H9 (cell line): ENCODE results near the gene MTO1. TPM values are rescaled to one million over a fixed set of nuclear protein-coding genes. Genes with fewer than 3 reads are reported as not detected.

ENCODE experiments used
- DNase-seq: peaks from one replicate; pipeline ENCODE4 v3.0.0-alpha.2; 2017
- H2AFZ ChIP-seq: one replicate; pipeline ENCODE4 v1.6.1; 2013; ENCODE audit warnings: mild to moderate bottlenecking, low read length, control low read depth, moderate library complexity
- H2AK5ac ChIP-seq: 2 replicates; pipeline ENCODE4 v1.6.1; 2013; ENCODE audit warnings: low read length, control low read depth, mixed read lengths; ENCODE audit not compliant: insufficient read length
- H2BK120ac ChIP-seq: one replicate; pipeline ENCODE4 v1.6.1; 2013; ENCODE audit warnings: low read depth, mild to moderate bottlenecking, low read length, control low read depth, inconsistent platforms; ENCODE audit not compliant: poor library complexity, severe bottlenecking
- H2BK12ac ChIP-seq: 2 replicates; pipeline ENCODE4 v1.6.1; 2013; ENCODE audit warnings: low read length, control low read depth, mixed read lengths, low read depth; ENCODE audit not compliant: insufficient read length
- H2BK15ac ChIP-seq: 2 replicates; pipeline ENCODE4 v1.6.1; 2013; ENCODE audit warnings: low read depth, low read length, control low read depth
- H2BK20ac ChIP-seq: one replicate; pipeline ENCODE4 v1.6.1; 2013; ENCODE audit warnings: low read depth, mild to moderate bottlenecking, low read length, control low read depth, inconsistent platforms; ENCODE audit not compliant: poor library complexity, severe bottlenecking
- H2BK5ac ChIP-seq: 2 replicates; pipeline ENCODE4 v1.6.1; 2013; ENCODE audit warnings: low read length, control low read depth, mixed read lengths; ENCODE audit not compliant: insufficient read length
- H3K14ac ChIP-seq: 2 replicates; pipeline ENCODE4 v1.6.1; 2013; ENCODE audit warnings: low read length, control low read depth; ENCODE audit not compliant: insufficient read depth
- H3K18ac ChIP-seq: 2 replicates; pipeline ENCODE4 v1.6.1; 2013; ENCODE audit warnings: low read depth, mild to moderate bottlenecking, mixed read lengths, low read length, control low read depth; ENCODE audit not compliant: insufficient read length
- H3K23ac ChIP-seq: 2 replicates; pipeline ENCODE4 v1.6.1; 2013; ENCODE audit warnings: low read length, control low read depth, mixed read lengths, low read depth; ENCODE audit not compliant: insufficient read length
- H3K23me2 ChIP-seq: 2 replicates; pipeline ENCODE4 v1.6.1; 2013; ENCODE audit warnings: low read depth, mild to moderate bottlenecking, mixed read lengths, low read length, control low read depth; ENCODE audit not compliant: insufficient read length, poor library complexity, severe bottlenecking
- H3K27ac ChIP-seq: 2 replicates; pipeline ENCODE4 v1.5.1; 2013; ENCODE audit warnings: low read length, control low read depth, mixed read lengths, low read depth; ENCODE audit not compliant: insufficient read length
- H3K27me3 ChIP-seq: 2 replicates; pipeline ENCODE4 v1.6.1; 2013; ENCODE audit warnings: low read length, control low read depth, inconsistent platforms; ENCODE audit not compliant: insufficient read depth
- H3K4ac ChIP-seq: 2 replicates; pipeline ENCODE4 v1.6.1; 2013; ENCODE audit warnings: low read depth, mild to moderate bottlenecking, control low read depth, inconsistent platforms, low read length, moderate library complexity
- H3K4me1 ChIP-seq: 2 replicates; pipeline ENCODE4 v1.6.1; 2013; ENCODE audit warnings: low read length, control low read depth, inconsistent platforms; ENCODE audit not compliant: insufficient read depth
- H3K4me2 ChIP-seq: 2 replicates; pipeline ENCODE4 v1.6.1; 2013; ENCODE audit warnings: low read length, control low read depth, mixed read lengths; ENCODE audit not compliant: insufficient read length, insufficient read depth
- H3K56ac ChIP-seq: 2 replicates; pipeline ENCODE4 v1.6.1; 2013; ENCODE audit warnings: low read depth, mild to moderate bottlenecking, mixed read lengths, low read length, control low read depth; ENCODE audit not compliant: insufficient read length
- H3K79me1 ChIP-seq: 2 replicates; pipeline ENCODE4 v1.6.1; 2013; ENCODE audit warnings: low read depth, mild to moderate bottlenecking, moderate library complexity, low read length, control low read depth, inconsistent platforms; ENCODE audit not compliant: insufficient read depth, poor library complexity, severe bottlenecking
- H3K79me2 ChIP-seq: 2 replicates; pipeline ENCODE4 v1.6.1; 2013; ENCODE audit warnings: low read length, control low read depth, inconsistent platforms; ENCODE audit not compliant: insufficient read depth
- H3K9ac ChIP-seq: 2 replicates; pipeline ENCODE4 v1.6.1; 2013; ENCODE audit warnings: low read length, control low read depth, mixed read lengths; ENCODE audit not compliant: insufficient read length; ENCODE audit errors: extremely low read depth
- H3K9me3 ChIP-seq: one replicate; pipeline ENCODE4 v1.6.1; 2013; ENCODE audit warnings: low read depth, low read length, inconsistent platforms; ENCODE audit not compliant: control insufficient read depth
- H3T11ph ChIP-seq: one replicate; pipeline ENCODE4 v1.6.1; 2013; ENCODE audit warnings: mild to moderate bottlenecking, low read length, control low read depth, inconsistent platforms
- H4K20me1 ChIP-seq: one replicate; pipeline ENCODE4 v1.6.1; 2013; ENCODE audit not compliant: control insufficient read depth, insufficient read length, insufficient read depth
- H4K5ac ChIP-seq: 2 replicates; pipeline ENCODE4 v1.6.1; 2013; ENCODE audit warnings: low read depth, mild to moderate bottlenecking, mixed read lengths, low read length, control low read depth; ENCODE audit not compliant: insufficient read length
- H4K8ac ChIP-seq: replicated peaks from 2 replicates; pipeline ENCODE4 v1.6.1; 2013; ENCODE audit warnings: low read length, control low read depth, mixed read lengths, low read depth; ENCODE audit not compliant: insufficient read length
- H4K91ac ChIP-seq: 2 replicates; pipeline ENCODE4 v1.6.1; 2013; ENCODE audit warnings: low read depth, mild to moderate bottlenecking, moderate library complexity, mixed read lengths, low read length, control low read depth; ENCODE audit not compliant: insufficient read length
- H3K27ac Mint-ChIP-seq, 3 experiments: 2 replicates in 2 of 3; 3 replicates in 1 of 3; pipeline ENCODE4 v1.8.0; 2020 to 2021; ENCODE audit warnings: mixed read lengths in 3 of 3, mild to moderate bottlenecking in 1 of 3, moderate library complexity in 1 of 3
- H3K27me3 Mint-ChIP-seq: 2 replicates; pipeline ENCODE4 v1.8.0; 2021; ENCODE audit warnings: low read depth, mild to moderate bottlenecking, moderate library complexity, mixed read lengths
- H3K36me3 Mint-ChIP-seq, 3 experiments: 2 replicates in 2 of 3; 3 replicates in 1 of 3; pipeline ENCODE4 v1.8.0; 2020 to 2021; ENCODE audit warnings: low read depth in 3 of 3, mixed read lengths in 3 of 3; ENCODE audit not compliant: insufficient read depth in 1 of 3
- H3K4me1 Mint-ChIP-seq, 2 experiments: 2 replicates each; pipeline ENCODE4 v1.8.0; 2020; ENCODE audit warnings: mixed read lengths in 2 of 2
- H3K4me3 Mint-ChIP-seq, 2 experiments: 2 replicates in 1 of 2; 3 replicates in 1 of 2; pipeline ENCODE4 v1.8.0; 2020 to 2021; ENCODE audit warnings: mild to moderate bottlenecking in 2 of 2, mixed read lengths in 2 of 2, moderate library complexity in 1 of 2
- H3K9me3 Mint-ChIP-seq, 2 experiments: 2 replicates in 1 of 2; 3 replicates in 1 of 2; pipeline ENCODE4 v1.8.0; 2020; ENCODE audit warnings: mild to moderate bottlenecking in 2 of 2, mixed read lengths in 2 of 2, moderate library complexity in 1 of 2
- WGBS: extraction: QIAGEN DNeasy Blood & Tissue Kit; methylation state at CpG from one replicate; pipeline ENCODE4 v1.1.7; 2013; ENCODE audit warnings: missing lambda C conversion rate, low lambda C conversion rate, mixed read lengths; ENCODE audit not compliant: insufficient read length; ENCODE audit errors: extremely low coverage; 5-methylcytosine and 5-hydroxymethylcytosine counted together
- total RNA-seq: library from RNA; stranded (reverse); gene quantifications from 2 replicates; pipeline ENCODE4 v1.2.1, GENCODE V29; 2021
- TF ChIP-seq, protein P1 (sequence below): fragments of 200-600 bp; sonication (generic); conservative IDR thresholded peaks from 3 replicates; pipeline ENCODE4 v1.8.0; 2021; ENCODE audit warnings: antibody characterized with exemption, mild to moderate bottlenecking

The MTO1 gene
- total RNA-seq, 1 experiment from 2014 or later: 27.8 TPM

DNA sequence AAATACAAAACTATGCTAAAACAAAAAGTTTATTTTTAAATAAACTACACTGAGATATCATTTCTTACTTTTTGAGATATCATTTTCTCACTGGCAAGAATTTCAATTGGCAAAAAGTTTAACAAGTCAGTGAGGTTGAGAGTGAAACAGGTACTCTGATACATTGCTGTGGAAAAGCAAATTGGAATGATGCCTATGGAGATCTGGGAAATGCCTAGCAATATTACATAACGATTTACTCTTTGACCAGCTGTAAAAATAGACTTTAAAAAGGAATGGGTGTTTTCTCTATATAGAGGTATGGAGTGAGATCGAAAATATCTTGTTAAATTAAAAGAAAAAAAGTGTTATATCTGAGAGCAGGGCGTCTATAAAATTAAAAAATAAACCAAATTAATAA, 26.3 kb upstream of the MTO1 start:
- Histone ChIP-seq H2AK5ac (no peak overlapping the region), H3T11ph (no peak overlapping the region), H3K27ac (no peak overlapping the region), H3K9ac (no peak overlapping the region), H2BK15ac (no peak overlapping the region), H2BK20ac (no peak overlapping the region), H2AFZ (no peak overlapping the region), H3K23me2 (no peaks in the 10 kb centered on the region), H4K91ac (no peak overlapping the region), H2BK120ac (no peak overlapping the region), H4K20me1 (no peaks in the 10 kb centered on the region), H4K8ac (no peak overlapping the region), H3K79me2 (no peaks in the 10 kb centered on the region), H3K14ac (no peak overlapping the region), H2BK5ac (no peak overlapping the region), H3K23ac (no peak overlapping the region), H3K18ac (no peak overlapping the region), H2BK12ac (no peak overlapping the region), H3K27me3 (no peaks in the 10 kb centered on the region), H3K4me1 (no peaks in the 10 kb centered on the region), H3K4me2 (no peak overlapping the region), H3K79me1 (no peaks in the 10 kb centered on the region), H3K4ac (no peak overlapping the region), H3K56ac (no peak overlapping the region), H3K9me3 (no peaks in the 10 kb centered on the region), H4K5ac (no peak overlapping the region)
- Mint-ChIP-seq H3K4me1 (no peaks in the 10 kb centered on the region), H3K27ac (no peak overlapping the region), H3K4me3 (no peak overlapping the region), H3K36me3 (no peaks in the 10 kb centered on the region), H3K9me3 (no peaks in the 10 kb centered on the region), H3K27me3 (no peaks in the 10 kb centered on the region)
- TF ChIP-seq, protein P1, sequence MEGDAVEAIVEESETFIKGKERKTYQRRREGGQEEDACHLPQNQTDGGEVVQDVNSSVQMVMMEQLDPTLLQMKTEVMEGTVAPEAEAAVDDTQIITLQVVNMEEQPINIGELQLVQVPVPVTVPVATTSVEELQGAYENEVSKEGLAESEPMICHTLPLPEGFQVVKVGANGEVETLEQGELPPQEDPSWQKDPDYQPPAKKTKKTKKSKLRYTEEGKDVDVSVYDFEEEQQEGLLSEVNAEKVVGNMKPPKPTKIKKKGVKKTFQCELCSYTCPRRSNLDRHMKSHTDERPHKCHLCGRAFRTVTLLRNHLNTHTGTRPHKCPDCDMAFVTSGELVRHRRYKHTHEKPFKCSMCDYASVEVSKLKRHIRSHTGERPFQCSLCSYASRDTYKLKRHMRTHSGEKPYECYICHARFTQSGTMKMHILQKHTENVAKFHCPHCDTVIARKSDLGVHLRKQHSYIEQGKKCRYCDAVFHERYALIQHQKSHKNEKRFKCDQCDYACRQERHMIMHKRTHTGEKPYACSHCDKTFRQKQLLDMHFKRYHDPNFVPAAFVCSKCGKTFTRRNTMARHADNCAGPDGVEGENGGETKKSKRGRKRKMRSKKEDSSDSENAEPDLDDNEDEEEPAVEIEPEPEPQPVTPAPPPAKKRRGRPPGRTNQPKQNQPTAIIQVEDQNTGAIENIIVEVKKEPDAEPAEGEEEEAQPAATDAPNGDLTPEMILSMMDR: no peak
- no peak for DNase-seq
- WGBS: 100% methylated on average over 1 of the region's 3 CpGs
